Activated CD8-positive, alpha-beta memory T cell treated with anti-CD3 and anti-CD28 coated beads, Interleukin-2, amount 50 U/mL, for 4 hours (primary cell): Measurements from ENCODE around the gene STK24.

Experiments
- DNase-seq: peaks from one replicate; pipeline ENCODE4 v3.0.0-alpha.2; 2020

Gene STK24

GRCh38 chr13:98467263-98467985, 109.5 kb downstream of the STK24 start:
- no peak for DNase-seq

- peak; percentile 52 for DNase-seq
Observed at GRCh38 chr13:98466634-98467236, 110.2 kb downstream of the STK24 start.

GRCh38 chr13:98462946-98463345, 114.0 kb downstream of the STK24 start:
- no peak for DNase-seq

GRCh38 chr13:98462241-98462882, 114.5 kb downstream of the STK24 start:
- no peak for DNase-seq

- no peak for DNase-seq
Observed at GRCh38 chr13:98461486-98462240, 115.2 kb downstream of the STK24 start.

- DNase-seq, result no peak
Observed at GRCh38 chr13:98460516-98460915, 116.4 kb downstream of the STK24 start.

GRCh38 chr13:98459721-98460370, 117.1 kb downstream of the STK24 start:
- no peak for DNase-seq

GRCh38 chr13:98459171-98459681, 117.7 kb downstream of the STK24 start:
- DNase-seq, result no peak

- DNase-seq, result no peak
Observed at GRCh38 chr13:98458431-98458830, 118.5 kb downstream of the STK24 start.

GRCh38 chr13:98457053-98457452, 119.9 kb downstream of the STK24 start:
- no peak for DNase-seq

- DNase-seq, result no peak
Observed at GRCh38 chr13:98456413-98456845, 120.5 kb downstream of the STK24 start.

- no peak for DNase-seq
Observed at GRCh38 chr13:98454389-98454881, 122.5 kb downstream of the STK24 start.

- no peak for DNase-seq
Observed at GRCh38 chr13:98452851-98453843, 123.8 kb downstream of the STK24 start.

GRCh38 chr13:98451676-98452470, 125.0 kb downstream of the STK24 start:
- no peak for DNase-seq

GRCh38 chr13:98450539-98451111, 126.3 kb downstream of the STK24 start:
- DNase-seq, result no peak

- DNase-seq, result no peak
Observed at GRCh38 chr13:98450026-98450425, 126.9 kb downstream of the STK24 start.

- no peak for DNase-seq
Observed at GRCh38 chr13:98449273-98449672, 127.6 kb downstream of the STK24 start.

- no peak for DNase-seq
Observed at GRCh38 chr13:98448642-98448928, 128.3 kb downstream of the STK24 start.

GRCh38 chr13:98447881-98448641, 128.8 kb downstream of the STK24 start:
- no peak for DNase-seq
